Uterus (tissue), 2 donors: ENCODE data around the gene MID1.

Source experiments
- POLR2A ChIP-seq, 2 donors: fragments of 450-650 bp; IDR thresholded peaks; one replicate each; pipeline ENCODE4 v1.6.1; 2016; ENCODE audit warnings: antibody characterized with exemption in 2 of 2, mild to moderate bottlenecking in 1 of 2, moderate library complexity in 1 of 2
- TF ChIP-seq, protein P1 (sequence below), 4 experiments: fragments of 200-600 bp in 2 of 4; fragments of 450-650 bp in 2 of 4; sonication (generic) in 2 of 4; IDR thresholded peaks; one replicate each; pipeline ENCODE4 v1.5.1; 2016 to 2019; ENCODE audit warnings: antibody characterized with exemption in 4 of 4, mild to moderate bottlenecking in 2 of 4, moderate library complexity in 1 of 4

DNA sequence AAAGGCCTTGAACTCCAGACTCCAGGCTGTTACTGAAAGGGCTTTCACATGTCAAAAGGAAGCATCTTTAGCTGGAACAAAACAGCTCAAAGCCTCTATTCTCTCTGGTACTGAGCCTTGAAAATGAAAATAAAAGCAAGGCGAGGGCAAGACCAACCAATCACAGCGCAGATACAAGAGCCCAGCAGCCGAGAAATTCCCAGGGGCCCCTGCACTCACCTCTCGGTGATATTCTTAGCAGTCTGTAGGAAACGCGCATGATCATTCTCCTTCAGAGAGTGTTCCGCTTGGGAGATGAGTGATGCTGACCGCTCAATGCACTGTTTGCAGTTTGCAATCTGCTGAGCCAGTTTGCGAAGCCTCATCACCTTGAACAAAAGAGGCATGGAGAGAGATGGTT, 138.1 kb downstream of the MID1 start:
- no peak for TF ChIP-seq POLR2A (IDR thresholded peaks at IDR 0.05)
- TF ChIP-seq, protein P1, sequence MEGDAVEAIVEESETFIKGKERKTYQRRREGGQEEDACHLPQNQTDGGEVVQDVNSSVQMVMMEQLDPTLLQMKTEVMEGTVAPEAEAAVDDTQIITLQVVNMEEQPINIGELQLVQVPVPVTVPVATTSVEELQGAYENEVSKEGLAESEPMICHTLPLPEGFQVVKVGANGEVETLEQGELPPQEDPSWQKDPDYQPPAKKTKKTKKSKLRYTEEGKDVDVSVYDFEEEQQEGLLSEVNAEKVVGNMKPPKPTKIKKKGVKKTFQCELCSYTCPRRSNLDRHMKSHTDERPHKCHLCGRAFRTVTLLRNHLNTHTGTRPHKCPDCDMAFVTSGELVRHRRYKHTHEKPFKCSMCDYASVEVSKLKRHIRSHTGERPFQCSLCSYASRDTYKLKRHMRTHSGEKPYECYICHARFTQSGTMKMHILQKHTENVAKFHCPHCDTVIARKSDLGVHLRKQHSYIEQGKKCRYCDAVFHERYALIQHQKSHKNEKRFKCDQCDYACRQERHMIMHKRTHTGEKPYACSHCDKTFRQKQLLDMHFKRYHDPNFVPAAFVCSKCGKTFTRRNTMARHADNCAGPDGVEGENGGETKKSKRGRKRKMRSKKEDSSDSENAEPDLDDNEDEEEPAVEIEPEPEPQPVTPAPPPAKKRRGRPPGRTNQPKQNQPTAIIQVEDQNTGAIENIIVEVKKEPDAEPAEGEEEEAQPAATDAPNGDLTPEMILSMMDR (IDR thresholded peaks at IDR 0.05): no peak
